GM12872 (cell line): ENCODE data around the gene SPOCK2.

Experiments
- TF ChIP-seq, protein P1 (sequence below): IDR thresholded peaks from 3 replicates; pipeline ENCODE4 v1.5.1; 2011; ENCODE audit warnings: low read depth, mild to moderate bottlenecking, low read length, moderate library complexity; ENCODE audit not compliant: insufficient read depth

Gene SPOCK2

DNA sequence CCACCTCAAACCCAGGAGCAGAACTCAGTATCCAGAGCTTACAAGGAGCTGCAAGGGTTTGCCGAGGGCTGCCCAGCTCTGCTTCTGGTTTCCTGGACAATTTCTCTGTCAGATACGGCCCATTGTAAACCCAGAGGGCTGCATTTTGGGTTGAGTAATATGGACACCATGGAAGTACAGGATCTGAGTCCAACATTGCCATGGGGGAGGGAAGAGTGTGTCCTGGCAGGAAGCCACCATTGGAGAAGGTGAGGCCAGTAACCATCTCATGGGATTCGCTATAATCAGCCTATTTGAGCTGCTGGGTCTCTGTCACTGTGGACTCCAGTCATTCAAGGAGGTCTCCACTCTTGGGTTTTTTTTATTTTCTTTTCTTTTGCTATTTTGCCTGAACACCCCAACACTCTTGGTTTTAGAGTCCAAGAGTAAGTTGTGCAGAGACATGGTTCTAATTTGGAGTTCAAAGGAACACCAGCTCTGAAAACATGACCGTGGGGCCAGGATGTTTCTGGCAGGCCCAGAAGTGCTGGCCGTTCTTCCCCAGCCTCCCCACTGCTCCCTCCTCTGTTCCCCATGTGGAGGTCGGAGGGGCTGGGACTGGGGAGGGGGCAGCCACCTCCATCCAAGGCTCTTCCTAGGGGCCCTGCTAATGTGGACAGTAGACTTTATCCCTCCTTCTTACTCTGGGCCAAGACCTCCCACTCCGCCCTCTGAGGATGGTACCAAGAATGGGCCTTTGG is 77.9 kb downstream of the SPOCK2 start:
- TF ChIP-seq, protein P1, sequence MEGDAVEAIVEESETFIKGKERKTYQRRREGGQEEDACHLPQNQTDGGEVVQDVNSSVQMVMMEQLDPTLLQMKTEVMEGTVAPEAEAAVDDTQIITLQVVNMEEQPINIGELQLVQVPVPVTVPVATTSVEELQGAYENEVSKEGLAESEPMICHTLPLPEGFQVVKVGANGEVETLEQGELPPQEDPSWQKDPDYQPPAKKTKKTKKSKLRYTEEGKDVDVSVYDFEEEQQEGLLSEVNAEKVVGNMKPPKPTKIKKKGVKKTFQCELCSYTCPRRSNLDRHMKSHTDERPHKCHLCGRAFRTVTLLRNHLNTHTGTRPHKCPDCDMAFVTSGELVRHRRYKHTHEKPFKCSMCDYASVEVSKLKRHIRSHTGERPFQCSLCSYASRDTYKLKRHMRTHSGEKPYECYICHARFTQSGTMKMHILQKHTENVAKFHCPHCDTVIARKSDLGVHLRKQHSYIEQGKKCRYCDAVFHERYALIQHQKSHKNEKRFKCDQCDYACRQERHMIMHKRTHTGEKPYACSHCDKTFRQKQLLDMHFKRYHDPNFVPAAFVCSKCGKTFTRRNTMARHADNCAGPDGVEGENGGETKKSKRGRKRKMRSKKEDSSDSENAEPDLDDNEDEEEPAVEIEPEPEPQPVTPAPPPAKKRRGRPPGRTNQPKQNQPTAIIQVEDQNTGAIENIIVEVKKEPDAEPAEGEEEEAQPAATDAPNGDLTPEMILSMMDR: no peak

DNA sequence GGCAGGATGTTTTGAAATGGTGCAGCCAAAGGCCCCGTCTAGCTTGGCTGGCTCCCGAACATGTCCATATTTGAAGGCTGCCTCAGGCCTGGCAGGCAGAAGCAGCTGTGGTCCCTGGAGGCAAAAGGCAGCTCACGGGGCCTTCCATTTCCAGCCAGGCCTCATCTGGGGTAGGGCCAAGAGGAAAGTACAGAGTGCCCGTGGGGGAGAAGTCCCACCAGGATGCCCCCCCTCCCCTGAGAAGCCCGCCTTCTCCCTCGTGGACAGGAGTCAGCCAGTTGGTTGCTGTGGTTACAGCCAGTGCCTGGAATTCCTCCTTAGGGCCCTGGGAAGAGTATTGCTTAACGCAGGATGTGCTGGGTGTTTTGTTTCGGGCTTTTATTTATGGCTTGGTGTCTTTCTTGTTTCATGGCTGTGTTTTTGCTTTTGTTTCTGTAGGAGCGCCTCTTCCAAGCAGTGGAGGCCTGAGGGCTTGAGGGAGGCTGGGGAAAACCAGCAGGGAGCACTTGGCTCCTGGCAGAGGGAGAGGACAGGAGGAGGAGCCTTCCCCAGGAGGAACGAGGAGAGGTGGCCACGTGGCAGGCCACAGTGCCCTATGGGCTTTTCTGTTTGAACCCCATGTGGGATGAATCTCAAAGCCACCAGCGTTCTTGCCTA is 78.8 kb downstream of the SPOCK2 start:
- TF ChIP-seq, protein P1: no peak

DNA sequence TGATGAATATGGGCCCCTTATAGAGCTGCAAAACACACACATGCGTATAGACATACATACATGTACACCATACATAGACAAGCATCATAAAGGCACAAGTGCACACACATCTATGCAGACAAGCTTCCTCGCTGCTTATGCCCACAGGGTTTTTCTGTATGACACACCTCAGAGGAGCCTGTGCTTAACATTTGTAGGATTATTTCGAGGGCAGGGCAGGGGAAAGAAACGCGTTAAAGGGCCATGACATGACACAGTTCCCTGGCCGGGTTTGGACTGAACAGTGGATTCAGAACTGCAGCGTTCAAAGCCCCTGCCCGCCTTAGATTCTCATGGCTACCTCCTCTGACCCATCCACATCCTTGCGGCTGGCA is 79.3 kb downstream of the SPOCK2 start:
- TF ChIP-seq, protein P1: no peak
